HFFc6 (cell line): ENCODE measurements around the gene BCAT1. TPM values are rescaled to one million over a fixed set of nuclear protein-coding genes. Genes with fewer than 3 reads are reported as not detected.

Experiments used
- DNase-seq: peaks from one replicate; pipeline ENCODE4 v3.0.0-alpha.2; 2018
- H3K27ac Mint-ChIP-seq: 2 replicates; pipeline ENCODE4 v1.8.0; 2020; ENCODE audit warnings: mild to moderate bottlenecking, mixed read lengths
- H3K27me3 Mint-ChIP-seq: 2 replicates; pipeline ENCODE4 v1.8.0; 2021; ENCODE audit warnings: mild to moderate bottlenecking, moderate library complexity, mixed read lengths; ENCODE audit not compliant: insufficient read depth
- H3K36me3 Mint-ChIP-seq: 2 replicates; pipeline ENCODE4 v1.8.0; 2021; ENCODE audit warnings: low read depth, mixed read lengths
- H3K4me1 Mint-ChIP-seq: 2 replicates; pipeline ENCODE4 v1.8.0; 2020; ENCODE audit warnings: low read depth, mixed read lengths
- H3K4me3 Mint-ChIP-seq: 2 replicates; pipeline ENCODE4 v1.8.0; 2020; ENCODE audit warnings: mild to moderate bottlenecking, moderate library complexity, mixed read lengths
- H3K9me3 Mint-ChIP-seq: 2 replicates; pipeline ENCODE4 v1.8.0; 2020; ENCODE audit warnings: mild to moderate bottlenecking, mixed read lengths
- total RNA-seq, 6 experiments: library from RNA; stranded (reverse); fragmentation: NEBNext Ultra II Directional; extraction: Animal tissue kit (Norgen Biotek cat#: 25700); gene quantifications; 2 replicates in 1 of 6; 3 replicates in 5 of 6; pipeline ENCODE4 v1.2.3, GENCODE V29; 2021
- TF ChIP-seq, protein P1 (sequence below): fragments of 200-600 bp; sonication (generic); IDR thresholded peaks from 2 replicates; pipeline ENCODE4 v1.5.0; 2021; ENCODE audit warnings: antibody characterized with exemption, mild to moderate bottlenecking

BCAT1 gene
- total RNA-seq, 6 experiments from 2014 or later, result 156 to 180 (median 173) TPM

DNA sequence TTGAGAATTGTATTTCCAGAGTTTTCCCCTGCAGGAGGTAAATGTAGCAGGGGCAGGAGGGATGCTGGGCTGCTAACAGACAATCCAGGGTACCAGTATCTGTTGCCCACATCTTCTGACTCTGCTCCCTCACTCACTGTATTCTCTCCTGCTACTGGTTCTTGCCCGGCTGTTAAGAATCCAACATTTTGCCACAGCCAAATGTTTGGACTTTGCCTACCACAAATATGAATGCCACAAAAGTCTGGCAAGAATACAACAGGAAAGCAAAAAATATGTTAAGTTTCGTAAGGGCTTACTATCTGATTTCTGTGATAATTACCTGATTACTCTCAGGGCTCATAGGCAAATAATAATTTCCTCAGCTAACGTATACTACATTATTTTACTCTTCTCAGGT, 160.0 kb downstream of the BCAT1 start:
- no peak overlapping the region for H3K27ac Mint-ChIP-seq
- H3K4me1 Mint-ChIP-seq, result no peaks in the 10 kb centered on the region
- H3K4me3 Mint-ChIP-seq, result no peak overlapping the region
- H3K9me3 Mint-ChIP-seq, result no peaks in the 10 kb centered on the region
- no peaks in the 10 kb centered on the region for H3K36me3 Mint-ChIP-seq
- H3K27me3 Mint-ChIP-seq, result peaks cover 2% of the 10 kb centered on the region
- no peak for DNase-seq
- TF ChIP-seq, protein P1, sequence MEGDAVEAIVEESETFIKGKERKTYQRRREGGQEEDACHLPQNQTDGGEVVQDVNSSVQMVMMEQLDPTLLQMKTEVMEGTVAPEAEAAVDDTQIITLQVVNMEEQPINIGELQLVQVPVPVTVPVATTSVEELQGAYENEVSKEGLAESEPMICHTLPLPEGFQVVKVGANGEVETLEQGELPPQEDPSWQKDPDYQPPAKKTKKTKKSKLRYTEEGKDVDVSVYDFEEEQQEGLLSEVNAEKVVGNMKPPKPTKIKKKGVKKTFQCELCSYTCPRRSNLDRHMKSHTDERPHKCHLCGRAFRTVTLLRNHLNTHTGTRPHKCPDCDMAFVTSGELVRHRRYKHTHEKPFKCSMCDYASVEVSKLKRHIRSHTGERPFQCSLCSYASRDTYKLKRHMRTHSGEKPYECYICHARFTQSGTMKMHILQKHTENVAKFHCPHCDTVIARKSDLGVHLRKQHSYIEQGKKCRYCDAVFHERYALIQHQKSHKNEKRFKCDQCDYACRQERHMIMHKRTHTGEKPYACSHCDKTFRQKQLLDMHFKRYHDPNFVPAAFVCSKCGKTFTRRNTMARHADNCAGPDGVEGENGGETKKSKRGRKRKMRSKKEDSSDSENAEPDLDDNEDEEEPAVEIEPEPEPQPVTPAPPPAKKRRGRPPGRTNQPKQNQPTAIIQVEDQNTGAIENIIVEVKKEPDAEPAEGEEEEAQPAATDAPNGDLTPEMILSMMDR, result no peak

DNA sequence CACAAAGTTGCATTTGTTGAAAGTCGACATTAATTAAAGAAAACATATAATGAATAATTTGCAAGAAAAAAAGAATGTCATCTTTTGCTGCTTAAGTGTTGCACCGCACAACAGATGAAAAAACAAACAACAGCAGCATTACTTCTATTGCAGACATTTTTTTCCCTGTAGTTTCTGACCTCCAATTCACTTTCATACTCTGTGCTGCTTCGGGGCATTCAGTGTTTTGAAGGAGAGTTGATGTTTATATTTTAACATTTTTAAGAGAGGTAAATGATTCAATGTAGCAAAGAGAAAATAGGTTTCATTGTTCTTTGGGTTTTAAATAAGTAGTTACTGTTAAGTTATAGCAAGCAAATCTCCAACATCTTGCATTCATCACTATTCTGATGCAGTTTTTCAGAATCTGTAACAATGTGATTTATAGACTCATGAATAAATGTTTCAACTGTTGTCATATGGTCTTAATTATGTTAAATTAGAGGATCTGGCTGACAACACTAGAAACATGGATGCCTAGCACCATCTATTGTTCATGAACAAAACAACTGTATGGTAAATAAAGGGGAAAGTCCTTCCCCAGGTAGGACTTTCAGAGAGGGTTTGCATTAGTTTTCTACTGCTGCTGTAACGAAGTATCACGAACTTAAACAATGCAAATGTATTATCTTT, 168.1 kb downstream of the BCAT1 start:
- Mint-ChIP-seq H3K4me1 (0 out of 2 replicates have a peak, but pooled peaks cover 5% of the 10 kb centered on the region), H3K27me3 (peaks cover 4% of the 10 kb centered on the region; the same call in 1 of the 2 replicates), H3K27ac (no peak overlapping the region), H3K36me3 (no peaks in the 10 kb centered on the region), H3K4me3 (no peak overlapping the region), H3K9me3 (no peaks in the 10 kb centered on the region)
- TF ChIP-seq, protein P1, result peak; percentile 40; the same call in 1 of the 2 replicates
- DNase-seq, result peak; percentile 22

DNA sequence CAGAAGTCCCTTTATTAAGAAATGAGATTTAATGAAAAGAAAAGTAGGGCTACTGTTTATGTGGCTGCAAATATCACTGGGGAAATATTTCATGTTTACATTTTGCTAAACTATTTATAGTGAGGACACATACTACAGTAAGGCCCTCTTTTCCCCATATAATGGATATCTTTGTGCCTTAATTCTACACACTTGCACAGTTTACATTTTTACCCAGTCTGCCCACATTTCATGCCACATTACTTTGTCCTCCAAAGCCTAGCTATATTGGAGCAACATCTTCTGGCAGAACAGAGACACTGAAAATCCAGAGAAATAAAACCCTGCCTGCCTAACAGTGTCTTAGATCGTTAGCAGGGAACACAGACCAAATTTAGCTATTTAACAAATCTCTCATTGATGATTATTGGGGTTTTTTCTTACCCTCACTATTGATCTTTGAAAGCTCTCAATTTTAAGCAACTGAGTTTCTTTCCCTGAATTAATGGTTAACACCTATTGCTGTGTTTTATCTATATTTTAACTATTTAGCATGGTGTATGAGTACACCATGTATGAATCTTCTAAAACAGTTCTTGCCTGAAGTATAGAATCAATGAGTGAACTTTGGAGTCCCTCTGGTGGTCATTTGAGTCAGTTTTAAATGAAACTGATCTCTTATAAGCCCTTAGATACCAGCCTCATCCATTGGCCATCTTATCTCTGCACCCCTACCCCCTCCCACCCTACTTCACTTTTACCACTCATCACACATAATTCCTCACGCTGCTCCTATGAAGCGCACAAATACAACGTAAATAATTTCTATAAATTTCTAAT, 170.2 kb downstream of the BCAT1 start:
- no peak overlapping the region for H3K27ac Mint-ChIP-seq
- H3K9me3 Mint-ChIP-seq, result no peaks in the 10 kb centered on the region
- H3K36me3 Mint-ChIP-seq, result no peaks in the 10 kb centered on the region
- no peak overlapping the region for H3K4me3 Mint-ChIP-seq
- peak; percentile 17 for DNase-seq
- TF ChIP-seq, protein P1, result peak; percentile 77
- H3K27me3 Mint-ChIP-seq, result peaks cover 4% of the 10 kb centered on the region
- H3K4me1 Mint-ChIP-seq, result 0 out of 2 replicates have a peak, but pooled peaks cover 5% of the 10 kb centered on the region

DNA sequence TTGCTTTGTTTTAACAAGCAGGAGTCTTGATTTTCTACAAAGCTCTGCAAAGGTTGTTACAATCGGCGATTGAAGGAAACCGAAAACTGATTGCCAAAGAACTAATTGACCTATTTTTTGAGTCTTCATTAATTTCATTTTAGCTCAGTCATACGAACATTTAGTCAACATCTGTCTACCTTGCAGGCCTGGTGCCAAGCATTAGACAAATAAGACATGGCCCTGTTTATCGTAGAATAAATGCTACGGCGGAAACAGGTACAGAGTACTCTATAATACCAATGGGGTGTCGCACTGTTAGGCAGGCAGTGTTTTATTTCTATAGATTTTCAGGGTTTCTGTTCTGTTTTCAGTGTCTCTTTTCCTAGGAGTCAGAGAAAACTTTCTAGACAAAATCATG, 171.5 kb downstream of the BCAT1 start:
- Mint-ChIP-seq H3K27ac (no peak overlapping the region), H3K4me3 (no peak overlapping the region), H3K36me3 (no peaks in the 10 kb centered on the region), H3K9me3 (no peaks in the 10 kb centered on the region), H3K4me1 (0 out of 2 replicates have a peak, but pooled peaks cover 5% of the 10 kb centered on the region), H3K27me3 (peaks cover 1% of the 10 kb centered on the region)
- TF ChIP-seq, protein P1, result no peak
- DNase-seq, result no peak

DNA sequence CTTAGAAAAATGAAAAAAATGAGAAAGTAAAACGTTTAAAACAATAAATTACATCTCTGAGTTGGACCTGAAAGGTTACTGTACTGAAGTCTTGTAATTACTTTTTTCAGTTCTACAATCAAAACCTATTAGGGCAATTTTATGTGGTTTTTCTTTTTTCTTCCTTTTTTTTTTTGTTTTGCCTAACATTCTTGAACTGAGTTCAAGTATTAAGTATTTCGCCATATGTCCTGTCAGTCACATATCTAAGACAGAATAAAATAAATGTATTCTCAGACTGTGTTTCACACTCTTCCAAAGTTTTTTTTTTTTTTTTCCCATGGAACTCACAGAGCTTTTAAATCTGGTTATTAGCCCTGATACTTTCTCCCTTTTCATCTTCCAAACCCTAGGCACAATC, 172.0 kb downstream of the BCAT1 start:
- Mint-ChIP-seq H3K9me3 (no peaks in the 10 kb centered on the region), H3K36me3 (no peaks in the 10 kb centered on the region), H3K4me1 (0 out of 2 replicates have a peak, but pooled peaks cover 5% of the 10 kb centered on the region), H3K27me3 (peaks cover 3% of the 10 kb centered on the region), H3K27ac (no peak overlapping the region), H3K4me3 (no peak overlapping the region)
- DNase-seq, result no peak
- TF ChIP-seq, protein P1, result no peak
